Measurements from ENCODE around the gene ATP7B. TPM values are rescaled to one million over a fixed set of nuclear protein-coding genes. Genes with fewer than 3 reads are reported as not detected.

ATP7B gene
- total RNA-seq, 1 donor from 2014 or later, result 12.3 TPM

- Mint-ChIP-seq H3K4me3 (ENCODE audit: unreplicated experiment) (no peak overlapping the region), H3K27ac (ENCODE audit: unreplicated experiment) (no peak overlapping the region), H3K9me3 (ENCODE audit: unreplicated experiment) (peaks cover 3% of the 10 kb centered on the region), H3K36me3 (ENCODE audit: low read depth, unreplicated experiment) (peaks cover 8% of the 10 kb centered on the region), H3K4me1 (ENCODE audit: low read depth, unreplicated experiment) (peaks cover 2% of the 10 kb centered on the region), H3K27me3 (ENCODE audit: low read depth, unreplicated experiment) (peaks cover 2% of the 10 kb centered on the region)
- no peaks in the 10 kb centered on the region for H3K36me3 ChIP-seq (ENCODE audit: insufficient read depth, low read length)
- H3K27ac ChIP-seq (ENCODE audit: low read depth, low read length), result no peak overlapping the region
- H2AFZ ChIP-seq (ENCODE audit: low read depth, low read length), result no peak overlapping the region
- H3K4me2 ChIP-seq (ENCODE audit: low read length), result no peak overlapping the region
- H3K4me1 ChIP-seq (ENCODE audit: insufficient read depth, low read length), result no peaks in the 10 kb centered on the region
- TF ChIP-seq CTCF (IDR thresholded peaks at IDR 0.05; ENCODE audit: insufficient read depth, low read depth, low read length) (no peak), EZH2 (IDR thresholded peaks at IDR 0.05; ENCODE audit: insufficient read depth, low read length) (no peak)
- FAIRE-seq (no peak), DNase-seq (ENCODE audit: low read depth) (no peak)
- H3K4me3 ChIP-seq (ENCODE audit: insufficient read depth, low read depth, low read length), result no peak overlapping the region
- H3K9me3 ChIP-seq (ENCODE audit: insufficient read depth, low read depth, low read length), result no peaks in the 10 kb centered on the region
- H4K20me1 ChIP-seq (ENCODE audit: insufficient read depth, low read length), result peaks cover 5% of the 10 kb centered on the region
- H3K27me3 ChIP-seq (ENCODE audit: insufficient read depth, low read length), result peaks cover 10% of the 10 kb centered on the region
- H3K9ac ChIP-seq (ENCODE audit: low read length), result no peak overlapping the region
- no peaks in the 10 kb centered on the region for H3K79me2 ChIP-seq (ENCODE audit: insufficient read depth, low read length)
These were observed 6.6 kb downstream of the ATP7B start for GRCh38 chr13:52004511-52005170.

- Mint-ChIP-seq H3K36me3 (ENCODE audit: low read depth, unreplicated experiment) (peaks cover 8% of the 10 kb centered on the region), H3K27me3 (ENCODE audit: low read depth, unreplicated experiment) (peaks cover 2% of the 10 kb centered on the region), H3K4me1 (ENCODE audit: low read depth, unreplicated experiment) (peaks cover 7% of the 10 kb centered on the region), H3K4me3 (ENCODE audit: unreplicated experiment) (no peak overlapping the region), H3K27ac (ENCODE audit: unreplicated experiment) (no peak overlapping the region), H3K9me3 (ENCODE audit: unreplicated experiment) (peaks cover 3% of the 10 kb centered on the region)
- H3K9me3 ChIP-seq (ENCODE audit: insufficient read depth, low read depth, low read length), result no peaks in the 10 kb centered on the region
- FAIRE-seq (no peak), DNase-seq (ENCODE audit: low read depth) (no peak)
- peaks cover 11% of the 10 kb centered on the region for H4K20me1 ChIP-seq (ENCODE audit: insufficient read depth, low read length)
- no peaks in the 10 kb centered on the region for H3K4me1 ChIP-seq (ENCODE audit: insufficient read depth, low read length)
- no peak overlapping the region for H3K9ac ChIP-seq (ENCODE audit: low read length)
- no peak overlapping the region for H3K27ac ChIP-seq (ENCODE audit: low read depth, low read length)
- peaks cover 7% of the 10 kb centered on the region for H3K27me3 ChIP-seq (ENCODE audit: insufficient read depth, low read length)
- no peak overlapping the region for H3K4me3 ChIP-seq (ENCODE audit: insufficient read depth, low read depth, low read length)
- no peaks in the 10 kb centered on the region for H3K79me2 ChIP-seq (ENCODE audit: insufficient read depth, low read length)
- no peak overlapping the region for H3K4me2 ChIP-seq (ENCODE audit: low read length)
- no peaks in the 10 kb centered on the region for H3K36me3 ChIP-seq (ENCODE audit: insufficient read depth, low read length)
- H2AFZ ChIP-seq (ENCODE audit: low read depth, low read length), result no peak overlapping the region
- no peak for TF ChIP-seq EZH2 (IDR thresholded peaks at IDR 0.05; ENCODE audit: insufficient read depth, low read length)
- TF ChIP-seq CTCF (IDR thresholded peaks at IDR 0.05; ENCODE audit: insufficient read depth, low read depth, low read length), result no peak
These were observed 7.7 kb downstream of the ATP7B start for GRCh38 chr13:52003541-52003940.

GRCh38 chr13:52002361-52002760 lies 8.9 kb downstream of the ATP7B start:
- Histone ChIP-seq H3K79me2 (ENCODE audit: insufficient read depth, low read length) (no peaks in the 10 kb centered on the region), H4K20me1 (ENCODE audit: insufficient read depth, low read length) (peaks cover 12% of the 10 kb centered on the region), H2AFZ (ENCODE audit: low read depth, low read length) (no peak overlapping the region), H3K27ac (ENCODE audit: low read depth, low read length) (no peak overlapping the region), H3K9ac (ENCODE audit: low read length) (no peak overlapping the region), H3K27me3 (ENCODE audit: insufficient read depth, low read length) (peaks cover 9% of the 10 kb centered on the region), H3K4me2 (ENCODE audit: low read length) (no peak overlapping the region), H3K9me3 (ENCODE audit: insufficient read depth, low read depth, low read length) (no peaks in the 10 kb centered on the region), H3K4me3 (ENCODE audit: insufficient read depth, low read depth, low read length) (no peak overlapping the region), H3K4me1 (ENCODE audit: insufficient read depth, low read length) (no peaks in the 10 kb centered on the region), H3K36me3 (ENCODE audit: insufficient read depth, low read length) (no peaks in the 10 kb centered on the region)
- TF ChIP-seq EZH2 (IDR thresholded peaks at IDR 0.05; ENCODE audit: insufficient read depth, low read length), result no peak
- no peak for TF ChIP-seq CTCF (IDR thresholded peaks at IDR 0.05; ENCODE audit: insufficient read depth, low read depth, low read length)
- Mint-ChIP-seq H3K4me3 (ENCODE audit: unreplicated experiment) (no peak overlapping the region), H3K27me3 (ENCODE audit: low read depth, unreplicated experiment) (peaks cover 2% of the 10 kb centered on the region), H3K9me3 (ENCODE audit: unreplicated experiment) (peaks cover 3% of the 10 kb centered on the region), H3K27ac (ENCODE audit: unreplicated experiment) (no peak overlapping the region), H3K4me1 (ENCODE audit: low read depth, unreplicated experiment) (peaks cover 11% of the 10 kb centered on the region), H3K36me3 (ENCODE audit: low read depth, unreplicated experiment) (peaks cover 8% of the 10 kb centered on the region)
- DNase-seq (ENCODE audit: low read depth), result no peak
- no peak for FAIRE-seq

All from astrocyte (in vitro differentiated cells and primary cell).